Activated CD8-positive, alpha-beta T cell treated with anti-CD3 and anti-CD28 coated beads for 36 hours (primary cell): Measurements from ENCODE around the gene BSPRY. TPM values are rescaled to one million over a fixed set of nuclear protein-coding genes. Genes with fewer than 3 reads are reported as not detected.

Source experiments
- ATAC-seq: fragments of 200-7000 bp; cut with Tn5 transposase; one replicate; pipeline ENCODE4 v1.10.0; 2021; ENCODE audit warnings: mild to moderate bottlenecking, moderate library complexity
- CTCF ChIA-PET: fragments of 350-600 bp; sonication (Branson Sonifier 250); formaldehyde crosslinking; loops from one replicate; lab custom pipeline; 2021; ENCODE audit warnings: antibody characterized with exemption; lab: Charles Lee
- POLR2A ChIA-PET: fragments of 350-600 bp; sonication (Branson Sonifier 250); formaldehyde crosslinking; loops from one replicate; lab custom pipeline; 2021; ENCODE audit warnings: antibody characterized with exemption; lab: Charles Lee
- DNase-seq: peaks from one replicate; pipeline ENCODE4 v3.0.0-alpha.2; 2020
- H3K27ac Mint-ChIP-seq: one replicate; pipeline ENCODE4 v1.8.0; 2021; ENCODE audit warnings: mild to moderate bottlenecking, mixed read lengths
- H3K27me3 Mint-ChIP-seq: one replicate; pipeline ENCODE4 v1.8.0; 2021; ENCODE audit warnings: mixed read lengths
- H3K36me3 Mint-ChIP-seq: one replicate; pipeline ENCODE4 v1.8.0; 2021; ENCODE audit warnings: low read depth, mixed read lengths
- H3K4me1 Mint-ChIP-seq: one replicate; pipeline ENCODE4 v1.8.0; 2021; ENCODE audit warnings: low read depth, mixed read lengths
- H3K4me3 Mint-ChIP-seq: one replicate; pipeline ENCODE4 v1.8.0; 2021; ENCODE audit warnings: mild to moderate bottlenecking, moderate library complexity, mixed read lengths
- H3K9me3 Mint-ChIP-seq: one replicate; pipeline ENCODE4 v1.8.0; 2021; ENCODE audit warnings: mixed read lengths
- intact Hi-C: fragments of 100-400 bp; cut with micrococcal nuclease; formaldehyde crosslinking; loops from one replicate; pipeline ENCODE4 v1.10.0; 2022
- total RNA-seq, 2 experiments: library from RNA; stranded (reverse); gene quantifications; one replicate each; pipeline ENCODE4 v1.2.3, GENCODE V29; 2021
- TF ChIP-seq, protein P1 (sequence below): fragments of 200-600 bp; IDR thresholded peaks from one replicate; pipeline ENCODE4 v1.8.0; 2022; ENCODE audit warnings: antibody characterized with exemption, mild to moderate bottlenecking

BSPRY gene
- total RNA-seq, 2 experiments from 2014 or later, result 8.2 to 9.1 TPM

DNA sequence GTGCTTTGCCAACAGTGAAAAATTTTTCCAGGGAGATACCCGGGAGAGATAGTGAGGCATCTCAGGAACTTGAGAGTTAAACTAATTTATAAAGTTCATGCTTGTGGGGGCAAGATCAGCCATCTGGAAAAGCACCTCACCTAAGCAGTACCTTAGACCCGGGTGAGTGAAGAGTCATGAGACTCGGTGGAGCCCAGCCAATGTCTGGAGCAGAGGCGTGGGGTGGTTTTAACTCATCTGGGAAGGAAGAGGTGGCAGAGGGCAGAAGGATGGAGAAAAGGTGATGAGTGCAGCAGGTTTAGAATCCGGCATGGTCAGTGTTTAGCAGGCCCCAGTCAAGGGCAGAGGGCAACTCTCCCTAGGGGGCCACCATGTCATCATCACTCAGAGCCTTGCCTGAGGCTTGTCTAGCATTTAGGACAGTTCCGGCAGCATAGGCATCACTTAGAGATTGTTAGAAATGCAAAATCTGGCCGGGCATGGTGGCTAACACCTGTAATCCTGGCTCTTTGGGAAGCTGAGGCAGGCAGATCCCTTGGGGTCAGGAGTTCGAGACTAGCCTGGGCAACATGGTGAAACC, 41.9 kb upstream of the BSPRY start:
- DNase-seq (no peak), ATAC-seq (no peak)
- no peak overlapping the region for H3K4me3 Mint-ChIP-seq
- TF ChIP-seq, protein P1, sequence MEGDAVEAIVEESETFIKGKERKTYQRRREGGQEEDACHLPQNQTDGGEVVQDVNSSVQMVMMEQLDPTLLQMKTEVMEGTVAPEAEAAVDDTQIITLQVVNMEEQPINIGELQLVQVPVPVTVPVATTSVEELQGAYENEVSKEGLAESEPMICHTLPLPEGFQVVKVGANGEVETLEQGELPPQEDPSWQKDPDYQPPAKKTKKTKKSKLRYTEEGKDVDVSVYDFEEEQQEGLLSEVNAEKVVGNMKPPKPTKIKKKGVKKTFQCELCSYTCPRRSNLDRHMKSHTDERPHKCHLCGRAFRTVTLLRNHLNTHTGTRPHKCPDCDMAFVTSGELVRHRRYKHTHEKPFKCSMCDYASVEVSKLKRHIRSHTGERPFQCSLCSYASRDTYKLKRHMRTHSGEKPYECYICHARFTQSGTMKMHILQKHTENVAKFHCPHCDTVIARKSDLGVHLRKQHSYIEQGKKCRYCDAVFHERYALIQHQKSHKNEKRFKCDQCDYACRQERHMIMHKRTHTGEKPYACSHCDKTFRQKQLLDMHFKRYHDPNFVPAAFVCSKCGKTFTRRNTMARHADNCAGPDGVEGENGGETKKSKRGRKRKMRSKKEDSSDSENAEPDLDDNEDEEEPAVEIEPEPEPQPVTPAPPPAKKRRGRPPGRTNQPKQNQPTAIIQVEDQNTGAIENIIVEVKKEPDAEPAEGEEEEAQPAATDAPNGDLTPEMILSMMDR, result no peak
- H3K9me3 Mint-ChIP-seq, result no peaks in the 10 kb centered on the region
- no peak overlapping the region for H3K27ac Mint-ChIP-seq
- H3K27me3 Mint-ChIP-seq, result no peaks in the 10 kb centered on the region
- POLR2A ChIA-PET, result no interaction called here
- intact Hi-C loops, result no loop called here
- no peaks in the 10 kb centered on the region for H3K4me1 Mint-ChIP-seq
- CTCF ChIA-PET, result interaction anchor here (1.0 to 1.4 kb wide), 2 partner anchors 67 to 348 kb away, joined by 3 to 8 read pairs; no protein-coding TSS in a partner anchor
- H3K36me3 Mint-ChIP-seq, result no peaks in the 10 kb centered on the region

DNA sequence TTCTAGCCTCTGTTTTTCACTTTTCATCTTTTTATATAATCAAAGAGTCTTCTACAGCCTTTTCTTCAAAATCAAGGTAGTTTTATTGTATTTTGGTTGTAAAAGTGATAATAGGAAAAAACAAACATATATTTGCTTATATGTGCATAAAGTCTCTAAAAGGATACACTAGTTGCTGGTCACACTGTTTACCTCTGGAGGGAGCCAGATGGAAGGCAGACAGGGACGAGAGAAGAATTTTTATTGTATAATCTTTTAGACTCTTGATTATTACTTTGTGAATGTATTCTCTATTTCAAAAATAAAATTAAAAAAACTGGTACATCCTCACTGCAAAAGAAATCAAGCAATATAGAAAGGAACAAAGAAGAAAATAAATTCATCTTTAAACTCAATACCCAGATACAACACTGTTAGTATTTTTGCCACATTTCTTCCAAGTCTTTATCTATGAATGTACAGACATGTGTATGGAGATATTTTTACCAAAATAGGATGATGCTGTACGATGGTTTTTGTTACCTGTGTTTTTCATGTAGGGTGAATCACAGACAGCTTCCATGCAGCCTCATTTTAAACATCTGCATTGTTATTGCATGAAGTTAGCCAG, 40.0 kb upstream of the BSPRY start:
- ChIA-PET CTCF (interaction anchor here (0.7 to 4.0 kb wide), 8 partner anchors 34 to 349 kb away, joined by 3 to 17 read pairs (median 5); partner anchors contain the start of gene ALAD), POLR2A (no interaction called here)
- H3K4me1 Mint-ChIP-seq, result no peaks in the 10 kb centered on the region
- intact Hi-C loops, result no loop called here
- ATAC-seq, result peak; percentile 56
- H3K27ac Mint-ChIP-seq, result no peak overlapping the region
- H3K36me3 Mint-ChIP-seq, result no peaks in the 10 kb centered on the region
- H3K9me3 Mint-ChIP-seq, result no peaks in the 10 kb centered on the region
- no peaks in the 10 kb centered on the region for H3K27me3 Mint-ChIP-seq
- DNase-seq, result peak; percentile 50
- TF ChIP-seq, protein P1, result peak; percentile 79
- no peak overlapping the region for H3K4me3 Mint-ChIP-seq

DNA sequence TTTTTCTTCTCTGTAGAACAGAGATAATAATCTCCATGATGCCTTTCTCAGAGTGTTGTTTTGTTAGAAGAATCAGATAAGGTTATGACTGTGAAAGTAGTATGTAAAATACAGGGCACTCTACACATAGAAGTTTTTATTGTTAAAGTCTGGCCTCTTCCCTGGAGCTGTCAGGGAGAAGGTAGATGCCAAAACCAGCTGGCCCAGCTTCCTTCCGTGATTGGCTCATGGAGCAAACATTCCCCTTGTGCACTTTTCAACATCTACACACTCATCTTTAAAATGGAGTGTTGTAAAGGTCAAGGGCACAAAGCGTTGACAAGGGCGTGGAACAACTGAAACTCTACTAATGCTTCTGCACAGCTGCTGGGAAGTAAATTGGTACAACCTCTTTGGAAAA, 38.8 kb upstream of the BSPRY start:
- Mint-ChIP-seq H3K4me1 (no peaks in the 10 kb centered on the region), H3K4me3 (no peak overlapping the region), H3K36me3 (no peaks in the 10 kb centered on the region), H3K27ac (no peak overlapping the region), H3K9me3 (no peaks in the 10 kb centered on the region), H3K27me3 (no peaks in the 10 kb centered on the region)
- POLR2A ChIA-PET, result interaction anchor here (1.0 kb wide), 1 partner anchor 89 kb away, joined by 3 read pairs; no protein-coding TSS in a partner anchor
- CTCF ChIA-PET, result interaction anchor here (1.1 to 4.0 kb wide), 8 partner anchors 26 to 347 kb away, joined by 3 to 17 read pairs (median 5); partner anchors contain the start of gene ALAD
- no peak for DNase-seq
- no peak for ATAC-seq
- TF ChIP-seq, protein P1, result no peak
- intact Hi-C loops, result no loop called here

DNA sequence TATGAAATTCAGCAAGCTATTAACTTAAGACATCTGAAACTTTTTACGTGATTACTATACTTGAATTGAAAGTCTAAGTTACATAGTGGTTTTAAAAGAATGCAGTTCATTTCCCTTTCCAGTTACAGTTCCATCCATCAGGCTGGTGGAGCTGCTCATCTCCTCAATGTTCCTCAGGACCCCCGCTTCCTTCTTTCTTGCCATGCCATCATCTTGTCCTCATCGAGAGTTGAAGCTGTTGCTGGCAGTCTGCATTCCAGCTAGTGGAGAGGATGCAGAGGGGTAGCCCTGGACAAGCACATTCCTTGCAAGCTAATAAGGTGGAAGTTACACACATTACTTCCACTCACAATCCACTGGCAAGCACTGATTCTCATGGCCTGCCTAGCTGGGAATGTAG, 37.4 kb upstream of the BSPRY start:
- intact Hi-C loops, result no loop called here
- no peaks in the 10 kb centered on the region for H3K4me1 Mint-ChIP-seq
- ChIA-PET CTCF (interaction anchor here (0.6 to 4.0 kb wide), 7 partner anchors 14 to 346 kb away, joined by 3 to 17 read pairs (median 3); partner anchors contain the start of gene ALAD), POLR2A (no interaction called here)
- DNase-seq, result no peak
- H3K36me3 Mint-ChIP-seq, result no peaks in the 10 kb centered on the region
- ATAC-seq, result no peak
- H3K27me3 Mint-ChIP-seq, result no peaks in the 10 kb centered on the region
- H3K4me3 Mint-ChIP-seq, result no peak overlapping the region
- H3K27ac Mint-ChIP-seq, result no peak overlapping the region
- TF ChIP-seq, protein P1, result no peak
- no peaks in the 10 kb centered on the region for H3K9me3 Mint-ChIP-seq

DNA sequence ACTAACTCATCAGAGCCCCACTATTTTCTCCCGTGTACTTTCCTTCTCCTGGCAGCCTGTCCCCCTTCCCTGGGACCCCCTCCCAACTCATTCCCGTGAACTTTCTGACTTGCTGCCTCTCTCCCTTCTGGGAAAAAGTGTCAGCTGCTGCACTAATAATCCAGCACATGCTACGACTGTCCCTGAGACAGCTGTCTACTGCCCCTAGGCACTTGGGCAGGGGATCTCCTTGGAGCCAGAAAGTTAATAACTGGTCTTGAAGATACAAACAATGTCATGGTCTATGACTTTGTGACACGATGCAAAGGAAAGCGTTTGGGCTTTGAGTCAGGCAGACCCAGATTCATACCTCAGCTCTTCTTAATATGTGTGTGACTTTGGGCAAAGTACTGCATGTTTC, 36.1 kb upstream of the BSPRY start:
- H3K27me3 Mint-ChIP-seq, result no peaks in the 10 kb centered on the region
- no peak overlapping the region for H3K4me3 Mint-ChIP-seq
- CTCF ChIA-PET, result interaction anchor here (0.6 kb wide), 1 partner anchor 47 kb away, joined by 3 read pairs; no protein-coding TSS in a partner anchor
- H3K4me1 Mint-ChIP-seq, result no peaks in the 10 kb centered on the region
- H3K9me3 Mint-ChIP-seq, result no peaks in the 10 kb centered on the region
- ATAC-seq (no peak), DNase-seq (no peak)
- POLR2A ChIA-PET, result interaction anchor here (1.0 kb wide), 1 partner anchor 34 kb away, joined by 3 read pairs; no protein-coding TSS in a partner anchor
- H3K27ac Mint-ChIP-seq, result no peak overlapping the region
- no peaks in the 10 kb centered on the region for H3K36me3 Mint-ChIP-seq
- TF ChIP-seq, protein P1, result no peak
- intact Hi-C loops, result no loop called here
